HepG2 (cell line): ENCODE data around the gene ZDHHC14.

Source experiments
- AHR ChIP-seq: IDR thresholded peaks from 2 replicates; pipeline ENCODE4 v1.6.1; 2018; ENCODE audit warnings: missing genetic modification reagents, missing compliant biosample characterization
- DNMT1 ChIP-seq: sonication (generic); formaldehyde crosslinking; IDR thresholded peaks from 2 replicates; pipeline ENCODE4 v1.5.1; 2020; ENCODE audit warnings: mild to moderate bottlenecking, missing genetic modification reagents
- EZH2 ChIP-seq: conservative IDR thresholded peaks from 2 replicates; pipeline ENCODE4 v1.6.1; 2012; ENCODE audit warnings: mild to moderate bottlenecking, low read depth, low read length, moderate library complexity
- FOXA1 ChIP-seq, 2 experiments: fragments of 450-650 bp in 1 of 2; sonication (generic) in 1 of 2; formaldehyde crosslinking in 1 of 2; IDR thresholded peaks; 2 replicates each; pipeline versions ENCODE4 v1.4.0 to v1.6.1; 2016 to 2020; ENCODE audit warnings: missing genetic modification reagents in 1 of 2
- PHF21A ChIP-seq: sonication (generic); formaldehyde crosslinking; IDR thresholded peaks from 2 replicates; pipeline ENCODE4 v1.5.0; 2020; ENCODE audit warnings: mild to moderate bottlenecking, missing genetic modification reagents
- ZNF121 ChIP-seq: sonication (generic); formaldehyde crosslinking; IDR thresholded peaks from 2 replicates; pipeline ENCODE4 v1.5.0; 2020; ENCODE audit warnings: mild to moderate bottlenecking, missing genetic modification reagents
- ZNF33B ChIP-seq: sonication (generic); formaldehyde crosslinking; IDR thresholded peaks from 2 replicates; pipeline ENCODE4 v1.5.1; 2020; ENCODE audit warnings: mild to moderate bottlenecking, missing genetic modification reagents
- TF ChIP-seq, protein P1 (sequence below): sonication (generic); formaldehyde crosslinking; IDR thresholded peaks from 2 replicates; pipeline ENCODE4 v1.4.0; 2020; ENCODE audit warnings: missing genetic modification reagents

DNA sequence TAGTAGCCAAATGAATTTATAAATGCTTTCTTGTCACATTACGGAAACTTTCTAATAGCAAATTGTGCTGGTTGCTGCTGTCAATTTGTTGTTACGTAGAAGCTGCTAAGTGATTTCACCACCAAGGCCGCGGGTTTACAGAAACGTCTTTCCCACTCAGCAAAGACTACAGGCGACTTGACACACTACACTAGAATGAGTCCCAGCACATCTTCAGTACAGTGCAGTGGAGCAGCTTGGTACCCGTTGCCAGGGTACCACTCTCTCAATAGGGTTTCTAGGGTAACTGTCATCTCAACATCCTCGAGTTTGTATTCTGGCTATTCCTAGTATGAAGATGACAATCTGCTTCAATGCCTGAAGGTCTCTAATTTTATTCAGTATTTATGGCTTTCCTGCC lies 22.7 kb upstream of the ZDHHC14 start:
- TF ChIP-seq AHR (CRISPR knock-in tag), result no peak
- no peak for TF ChIP-seq PHF21A (CRISPR knock-in tag)
- TF ChIP-seq FOXA1 (IDR thresholded peaks at IDR 0.05), result no peak
- TF ChIP-seq FOXA1 (CRISPR knock-in tag; IDR thresholded peaks at IDR 0.05), result no peak
- no peak for TF ChIP-seq EZH2
- no peak for TF ChIP-seq ZNF121
- TF ChIP-seq ZNF33B (CRISPR knock-in tag), result no peak
- TF ChIP-seq, protein P1, sequence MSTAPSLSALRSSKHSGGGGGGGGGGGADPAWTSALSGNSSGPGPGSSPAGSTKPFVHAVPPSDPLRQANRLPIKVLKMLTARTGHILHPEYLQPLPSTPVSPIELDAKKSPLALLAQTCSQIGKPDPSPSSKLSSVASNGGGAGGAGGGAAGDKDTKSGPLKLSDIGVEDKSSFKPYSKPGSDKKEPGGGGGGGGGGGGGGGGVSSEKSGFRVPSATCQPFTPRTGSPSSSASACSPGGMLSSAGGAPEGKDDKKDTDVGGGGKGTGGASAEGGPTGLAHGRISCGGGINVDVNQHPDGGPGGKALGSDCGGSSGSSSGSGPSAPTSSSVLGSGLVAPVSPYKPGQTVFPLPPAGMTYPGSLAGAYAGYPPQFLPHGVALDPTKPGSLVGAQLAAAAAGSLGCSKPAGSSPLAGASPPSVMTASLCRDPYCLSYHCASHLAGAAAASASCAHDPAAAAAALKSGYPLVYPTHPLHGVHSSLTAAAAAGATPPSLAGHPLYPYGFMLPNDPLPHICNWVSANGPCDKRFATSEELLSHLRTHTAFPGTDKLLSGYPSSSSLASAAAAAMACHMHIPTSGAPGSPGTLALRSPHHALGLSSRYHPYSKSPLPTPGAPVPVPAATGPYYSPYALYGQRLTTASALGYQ, result no peak
- TF ChIP-seq DNMT1 (CRISPR knock-in tag), result no peak
